ENCODE data around the gene ABCA5. TPM values are rescaled to one million over a fixed set of nuclear protein-coding genes. Genes with fewer than 3 reads are reported as not detected.

Gene ABCA5
- total and polyA plus RNA-seq, 2 donors (not counting 3 experiments of a cell fraction or from before 2014, with no cell fraction given) = 9.3 to 23.2 TPM

DNA sequence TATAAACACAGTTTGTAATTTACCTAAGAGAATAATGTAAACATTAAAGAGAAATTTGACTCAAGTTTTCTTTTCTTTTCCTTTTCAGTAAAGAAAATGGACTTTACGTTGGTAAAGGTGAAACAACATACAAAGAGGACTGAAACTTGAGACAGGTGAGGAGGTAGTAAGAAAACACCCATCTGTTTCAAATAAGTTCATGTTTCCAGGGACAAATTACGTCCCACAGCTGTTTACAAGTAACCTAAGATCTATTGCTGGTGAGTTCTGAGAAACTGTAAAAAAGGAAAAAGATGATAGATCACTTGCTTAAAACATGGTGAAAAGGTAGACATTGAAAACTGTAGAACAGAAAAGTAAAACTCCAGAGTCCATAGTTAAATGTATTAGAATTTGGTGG, 4.8 kb upstream of the ABCA5 start:
- dilution Hi-C loops (cut with MboI; ENCODE audit: extremely low pct_ligation_motif_present, low sequenced_read_pairs) (no loop called here), intact Hi-C loops (cut with micrococcal nuclease) (no loop called here)
- no peak for DNase-seq (ENCODE audit: low read depth, low spot score)
- TF ChIP-seq POLR2A (IDR thresholded peaks at IDR 0.05; ENCODE audit: low read depth, low read length) (no peak), FOS (IDR thresholded peaks at IDR 0.05; ENCODE audit: borderline replicate concordance, insufficient read depth, low read length) (no peak), EZH2 (IDR thresholded peaks at IDR 0.05; ENCODE audit: borderline replicate concordance, low read depth, low read length, severe bottlenecking) (no peak), GATA2 (IDR thresholded peaks at IDR 0.05; ENCODE audit: insufficient read depth, insufficient read length, low read depth, low read length) (no peak), MYC (IDR thresholded peaks at IDR 0.05; ENCODE audit: low read depth, low read length) (no peak), JUN (IDR thresholded peaks at IDR 0.05; ENCODE audit: borderline replicate concordance, insufficient read depth, insufficient read length, low read depth) (no peak), POLR2AphosphoS5 (IDR thresholded peaks at IDR 0.05; ENCODE audit: insufficient read depth, low read depth, low read length) (no peak)
- TF ChIP-seq, protein P1, sequence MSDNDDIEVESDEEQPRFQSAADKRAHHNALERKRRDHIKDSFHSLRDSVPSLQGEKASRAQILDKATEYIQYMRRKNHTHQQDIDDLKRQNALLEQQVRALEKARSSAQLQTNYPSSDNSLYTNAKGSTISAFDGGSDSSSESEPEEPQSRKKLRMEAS (IDR thresholded peaks at IDR 0.05; ENCODE audit: insufficient read depth, insufficient read length) = no peak
- TF ChIP-seq, protein P2, sequence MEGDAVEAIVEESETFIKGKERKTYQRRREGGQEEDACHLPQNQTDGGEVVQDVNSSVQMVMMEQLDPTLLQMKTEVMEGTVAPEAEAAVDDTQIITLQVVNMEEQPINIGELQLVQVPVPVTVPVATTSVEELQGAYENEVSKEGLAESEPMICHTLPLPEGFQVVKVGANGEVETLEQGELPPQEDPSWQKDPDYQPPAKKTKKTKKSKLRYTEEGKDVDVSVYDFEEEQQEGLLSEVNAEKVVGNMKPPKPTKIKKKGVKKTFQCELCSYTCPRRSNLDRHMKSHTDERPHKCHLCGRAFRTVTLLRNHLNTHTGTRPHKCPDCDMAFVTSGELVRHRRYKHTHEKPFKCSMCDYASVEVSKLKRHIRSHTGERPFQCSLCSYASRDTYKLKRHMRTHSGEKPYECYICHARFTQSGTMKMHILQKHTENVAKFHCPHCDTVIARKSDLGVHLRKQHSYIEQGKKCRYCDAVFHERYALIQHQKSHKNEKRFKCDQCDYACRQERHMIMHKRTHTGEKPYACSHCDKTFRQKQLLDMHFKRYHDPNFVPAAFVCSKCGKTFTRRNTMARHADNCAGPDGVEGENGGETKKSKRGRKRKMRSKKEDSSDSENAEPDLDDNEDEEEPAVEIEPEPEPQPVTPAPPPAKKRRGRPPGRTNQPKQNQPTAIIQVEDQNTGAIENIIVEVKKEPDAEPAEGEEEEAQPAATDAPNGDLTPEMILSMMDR (IDR thresholded peaks at IDR 0.05; ENCODE audit: extremely low read depth in 1 of 2, insufficient read depth in 1 of 2, low read depth in 1 of 2, low read length in 2 of 2) = no peak
- Histone ChIP-seq H3K4me3 (replicated peaks in 1 of 3; ENCODE audit: insufficient read depth in 1 of 3, low read depth in 1 of 3, low read length in 3 of 3) (no peak overlapping the region), H3K4me1 (ENCODE audit: control insufficient read depth, extremely low read depth, insufficient read depth, low read length) (no peaks in the 10 kb centered on the region), H4K20me1 (replicated peaks; ENCODE audit: control insufficient read depth, extremely low read depth, insufficient read depth, low read length) (no peaks in the 10 kb centered on the region), H3K9me3 (replicated peaks; ENCODE audit: control insufficient read depth, insufficient read depth, low read length) (no peaks in the 10 kb centered on the region), H3K9me1 (replicated peaks; ENCODE audit: control insufficient read depth, extremely low read depth, insufficient read depth, low read length) (no peaks in the 10 kb centered on the region), H3K9ac (replicated peaks; ENCODE audit: extremely low read depth, insufficient read depth, low read length) (no peak overlapping the region), H3K4me2 (ENCODE audit: insufficient read depth, low read length) (no peak overlapping the region), H3K27ac (ENCODE audit: insufficient read depth, low read depth, low read length) (no peak overlapping the region), H3K79me2 (ENCODE audit: control insufficient read depth, insufficient read depth, low read length) (no peaks in the 10 kb centered on the region), H2AFZ (ENCODE audit: low read depth, low read length) (no peak overlapping the region), H3K36me3 (ENCODE audit: control insufficient read depth in 2 of 2, extremely low read depth in 1 of 2, insufficient read depth in 2 of 2, low read length in 2 of 2) (no peaks in the 10 kb centered on the region), H3K27me3 (ENCODE audit: control insufficient read depth in 2 of 2, insufficient read depth in 2 of 2, low read length in 2 of 2) (no peaks in the 10 kb centered on the region)
- FAIRE-seq = no peak
- ChIA-PET CTCF (interaction anchor here (6.9 kb wide), 1 partner anchor 191 kb away, joined by 190 read pairs; no protein-coding TSS in a partner anchor), POLR2A (no interaction called here)
- no TSS peak for BruUV-seq (replicated peaks)
